ENCODE data around the gene TTC28.
A peak's percentile ranks its signal among the peaks of the same experiment; 100 is the strongest.

TTC28 gene

DNA sequence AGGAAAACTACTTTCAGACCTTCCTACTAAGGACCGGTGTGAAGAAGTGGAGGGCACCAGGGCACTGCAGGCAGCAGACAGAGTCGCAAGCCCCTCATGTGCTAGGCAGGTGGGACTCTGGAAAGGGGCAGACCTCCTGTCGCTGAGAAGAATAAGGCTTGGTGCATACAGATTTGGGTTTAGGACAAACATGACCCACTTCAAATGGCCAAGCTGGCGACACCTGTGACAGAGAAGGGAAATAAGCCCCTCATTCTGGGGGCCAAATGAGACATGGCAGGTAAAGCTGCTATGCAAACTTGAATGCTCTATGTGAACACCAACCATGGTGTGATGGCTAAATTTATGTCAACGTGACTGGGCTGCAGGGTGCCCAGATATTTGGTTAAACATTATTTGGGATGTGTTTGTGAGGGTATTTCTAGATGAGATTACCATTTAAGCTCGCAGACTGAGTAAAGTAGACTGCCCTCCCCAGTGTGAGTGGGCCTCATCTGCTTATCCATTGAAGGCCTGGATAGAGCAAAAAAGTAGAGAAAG is 648.2 kb downstream of the TTC28 start:
- no peak for DNase-seq

- DNase-seq: no peak
Observed at GRCh38 chr22:28030473-28030872, 649.2 kb downstream of the TTC28 start.

DNA sequence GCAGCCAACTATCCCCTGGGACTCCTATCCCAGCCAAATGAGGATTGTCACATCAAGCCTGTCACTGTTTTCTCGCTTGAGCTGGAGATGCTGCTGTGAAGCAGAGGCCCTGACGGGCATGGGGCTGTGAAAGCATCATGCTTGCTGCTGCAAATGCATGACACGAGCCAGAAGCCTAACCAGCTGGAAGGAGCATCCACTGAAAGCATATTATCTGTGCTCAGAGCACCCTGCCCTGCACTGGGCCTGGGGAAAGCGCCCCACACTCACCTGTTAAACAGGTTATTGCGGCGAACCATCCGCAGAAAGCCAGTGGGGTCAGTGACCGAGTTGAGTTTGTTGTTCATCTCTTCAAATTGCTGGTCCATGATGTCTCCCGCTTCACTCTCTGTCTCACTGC is 649.7 kb downstream of the TTC28 start:
- no peak for DNase-seq

GRCh38 chr22:28029201-28029948 is 650.3 kb downstream of the TTC28 start:
- no peak for DNase-seq

GRCh38 chr22:28027453-28028448 is 651.9 kb downstream of the TTC28 start:
- no peak for DNase-seq

- DNase-seq: no peak
Observed at GRCh38 chr22:28025866-28026575, 653.6 kb downstream of the TTC28 start.

- no peak for DNase-seq
Observed at GRCh38 chr22:28025333-28025732, 654.3 kb downstream of the TTC28 start.

- no peak for DNase-seq
Observed at GRCh38 chr22:28024422-28024888, 655.2 kb downstream of the TTC28 start.

DNA sequence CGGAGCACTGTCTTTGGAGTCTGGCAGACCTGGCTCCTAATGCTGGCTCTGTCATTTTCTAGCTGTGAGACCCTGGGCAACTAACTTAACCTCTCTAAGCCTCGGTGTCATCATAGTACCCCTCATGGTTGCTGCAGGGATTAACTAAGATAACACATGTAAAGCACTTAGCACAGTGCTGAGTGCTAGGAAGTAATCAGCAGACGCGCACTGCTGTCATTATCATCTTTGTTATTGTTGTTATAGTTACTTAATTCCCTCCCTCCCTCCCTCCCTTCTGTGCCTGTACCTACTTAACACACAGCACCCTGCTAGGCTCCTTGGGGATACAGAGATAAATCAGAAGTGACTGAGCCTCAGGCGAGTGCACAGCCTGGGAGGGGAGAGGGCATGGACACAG is 655.9 kb downstream of the TTC28 start:
- DNase-seq: no peak

DNA sequence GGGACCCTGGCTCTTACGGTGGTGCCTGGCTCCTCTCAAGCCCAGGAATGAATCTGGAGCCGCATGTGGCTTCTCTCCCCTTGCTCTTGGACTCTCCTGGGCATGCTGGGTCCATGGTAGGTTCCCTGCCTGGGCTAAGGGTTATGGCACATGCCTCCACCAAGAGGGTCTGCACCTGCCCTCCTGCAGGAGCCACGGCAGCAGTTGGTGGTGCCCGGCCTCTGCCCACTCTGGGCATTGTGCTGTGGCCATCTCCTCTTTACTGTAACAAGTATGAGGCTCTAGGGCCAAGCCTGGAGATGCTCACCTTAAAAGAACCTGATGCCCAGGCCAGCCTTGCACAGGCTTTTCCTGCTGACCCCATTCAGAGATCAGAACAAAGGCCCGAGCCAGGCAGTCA is 656.6 kb downstream of the TTC28 start:
- no peak for DNase-seq

GRCh38 chr22:28021998-28022660 is 657.5 kb downstream of the TTC28 start:
- DNase-seq: no peak

GRCh38 chr22:28021116-28021997 is 658.3 kb downstream of the TTC28 start:
- no peak for DNase-seq

GRCh38 chr22:28019881-28020861 is 659.5 kb downstream of the TTC28 start:
- DNase-seq: peak; percentile 76

GRCh38 chr22:28019360-28019759 is 660.3 kb downstream of the TTC28 start:
- DNase-seq: peak; percentile 8

DNA sequence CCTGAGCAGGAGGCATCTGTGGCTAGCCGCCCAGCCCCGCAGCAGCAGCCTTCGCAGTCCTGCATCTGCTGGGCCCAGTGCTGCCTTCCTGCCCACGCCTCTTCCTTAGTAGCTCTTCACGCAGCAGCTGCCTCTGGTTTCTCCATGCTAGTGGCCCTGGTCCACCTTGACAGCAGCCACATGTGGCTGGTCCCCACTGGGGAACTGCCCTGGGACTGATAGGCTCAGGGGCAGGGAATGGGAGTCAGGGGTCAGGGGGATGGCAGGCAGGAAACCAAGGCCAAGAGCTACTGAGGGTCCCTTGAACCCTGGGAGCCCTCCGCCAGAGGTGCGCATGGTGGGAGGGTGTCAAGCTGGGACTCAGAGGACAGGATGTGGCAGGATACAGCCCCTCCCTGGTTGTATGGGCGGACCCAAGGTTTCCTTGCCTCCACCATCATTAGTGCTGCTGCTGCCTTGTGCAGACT is 661.1 kb downstream of the TTC28 start:
- DNase-seq: no peak

GRCh38 chr22:28017859-28018258 is 661.8 kb downstream of the TTC28 start:
- DNase-seq: no peak

GRCh38 chr22:28017558-28017820 is 662.2 kb downstream of the TTC28 start:
- no peak for DNase-seq

DNA sequence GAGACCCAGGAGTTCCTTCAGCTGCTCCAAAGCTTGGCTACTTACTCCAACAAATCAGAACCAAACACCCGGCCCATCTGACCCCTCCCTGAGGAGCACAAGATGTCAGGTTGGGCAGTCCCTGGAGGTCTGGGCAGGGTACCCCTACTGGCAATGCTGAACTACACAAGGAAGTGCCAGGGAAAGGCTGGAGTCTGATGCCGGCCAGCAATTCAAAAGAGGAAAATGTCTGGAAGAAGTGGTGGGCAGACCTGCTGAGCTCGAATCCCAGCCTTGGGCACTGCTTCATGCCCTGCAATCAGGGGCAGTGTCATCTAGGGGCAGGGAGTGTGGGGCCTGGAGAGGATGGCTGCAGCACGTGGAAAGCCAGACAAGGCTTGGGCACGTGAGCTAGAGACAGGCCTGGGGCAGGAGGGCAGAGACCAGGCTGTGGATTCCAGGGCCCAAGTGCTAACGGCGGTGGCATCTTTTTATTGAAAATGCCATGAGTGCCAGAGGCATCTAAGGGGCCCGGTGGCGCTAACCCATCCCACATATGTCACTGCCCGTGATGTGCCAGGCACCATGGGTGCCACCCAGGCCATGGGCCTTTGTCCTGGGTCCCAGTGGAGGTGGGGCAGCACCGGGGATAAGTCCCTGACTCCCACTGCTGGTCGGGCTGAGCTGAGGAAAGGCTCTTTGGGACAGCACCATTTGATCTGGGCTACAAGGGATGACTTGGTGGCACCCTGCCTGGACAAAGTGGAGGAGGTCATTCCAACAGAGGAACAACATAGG is 662.7 kb downstream of the TTC28 start:
- DNase-seq: no peak

Data from stimulated activated CD4-positive, alpha-beta T cell treated with anti-CD3 and anti-CD28 coated beads, Interleukin-15, amount 100 ng/mL, for 24 hours (primary cell).